HG03064 (cell line): ENCODE results near the gene DPF1.
"Not testable (repeated sequence)": the region's sequence is repeated elsewhere in the genome, so short reads cannot be mapped to it uniquely, and the experiment has no call there.

Experiments used
- ATAC-seq: cut with Tn5 transposase; IDR thresholded peaks from one replicate; pipeline ENCODE4 v1.9.1; 2021; ENCODE audit warnings: low read depth; ENCODE audit not compliant: unreplicated experiment

Gene DPF1

DNA sequence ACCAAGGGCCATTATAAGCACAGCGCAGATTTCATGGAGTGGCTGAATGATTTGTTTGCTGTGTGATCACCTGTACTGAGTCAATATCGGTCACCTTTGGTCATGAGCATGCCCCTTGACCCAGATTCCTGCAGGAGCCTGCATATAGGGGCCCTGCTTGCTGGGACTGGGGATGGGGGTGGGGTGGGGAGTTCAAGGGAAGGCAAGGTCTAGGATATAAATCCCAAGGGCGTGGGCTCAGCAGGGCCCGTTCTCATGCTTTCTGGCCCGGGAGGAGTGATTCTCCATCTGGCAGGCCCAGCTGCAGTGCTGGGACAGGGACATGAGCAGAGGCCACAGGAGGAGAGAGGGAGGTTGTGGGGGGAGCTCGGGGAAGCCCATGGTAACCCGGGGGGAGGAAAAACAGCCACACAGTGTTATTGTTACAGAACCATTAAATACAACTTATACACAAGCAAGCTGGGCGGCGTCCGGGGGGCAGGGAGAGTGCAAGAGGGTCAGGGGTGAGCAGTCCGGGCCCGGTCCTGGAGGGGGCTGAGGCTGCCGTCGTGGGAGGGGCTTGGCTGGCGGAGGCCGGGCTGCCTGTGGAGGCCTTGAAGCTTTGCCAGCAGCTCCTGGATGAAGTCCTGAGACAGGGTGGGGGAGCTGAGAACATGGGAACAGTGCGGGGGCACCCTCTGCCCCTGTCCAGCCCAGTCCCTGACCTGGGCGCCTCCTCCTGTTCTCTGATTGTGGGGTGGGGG, 27.0 kb upstream of the DPF1 start:
- no peak for ATAC-seq

DNA sequence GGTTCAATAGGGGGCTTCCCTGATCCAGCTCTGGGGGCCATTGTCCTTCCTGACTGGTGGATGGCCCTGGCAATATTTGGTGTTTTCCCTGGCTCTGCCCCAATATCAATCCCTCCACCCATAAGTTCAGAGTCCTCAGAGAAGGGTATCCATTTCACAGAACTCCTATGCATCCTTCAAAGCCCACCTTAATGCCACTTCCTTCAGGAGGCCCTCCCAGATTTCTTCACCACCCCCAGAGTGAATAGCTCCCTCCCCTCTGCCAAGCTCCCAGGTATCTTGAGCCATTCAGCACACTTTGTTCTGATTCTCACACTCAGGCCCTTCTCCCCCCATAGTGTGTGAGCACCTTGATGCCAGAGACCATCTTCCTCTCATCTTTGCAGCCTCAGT, 26.4 kb upstream of the DPF1 start:
- ATAC-seq, result no peak

DNA sequence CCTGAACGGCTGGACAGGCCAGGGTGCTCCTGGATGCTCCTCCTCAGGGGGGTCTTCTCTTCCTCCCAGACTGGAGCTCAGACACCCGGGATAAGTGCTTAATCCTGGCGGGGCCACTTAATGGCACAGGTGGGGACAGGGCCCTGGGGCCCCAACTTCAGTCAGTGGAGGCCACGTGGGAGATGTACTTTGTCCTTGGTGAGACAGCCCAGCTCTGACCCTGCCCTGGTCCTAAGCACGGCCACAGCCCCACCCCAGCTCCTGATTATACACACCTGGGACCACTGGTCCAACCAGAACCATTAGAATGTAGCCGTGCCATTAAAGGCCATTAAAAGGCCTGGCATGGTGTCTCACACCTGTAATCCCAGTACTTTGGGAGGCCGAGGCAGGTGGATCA, 24.4 kb upstream of the DPF1 start:
- no peak for ATAC-seq

GRCh38 chr19:38247734-38248268, 23.8 kb upstream of the DPF1 start:
- no peak for ATAC-seq

DNA sequence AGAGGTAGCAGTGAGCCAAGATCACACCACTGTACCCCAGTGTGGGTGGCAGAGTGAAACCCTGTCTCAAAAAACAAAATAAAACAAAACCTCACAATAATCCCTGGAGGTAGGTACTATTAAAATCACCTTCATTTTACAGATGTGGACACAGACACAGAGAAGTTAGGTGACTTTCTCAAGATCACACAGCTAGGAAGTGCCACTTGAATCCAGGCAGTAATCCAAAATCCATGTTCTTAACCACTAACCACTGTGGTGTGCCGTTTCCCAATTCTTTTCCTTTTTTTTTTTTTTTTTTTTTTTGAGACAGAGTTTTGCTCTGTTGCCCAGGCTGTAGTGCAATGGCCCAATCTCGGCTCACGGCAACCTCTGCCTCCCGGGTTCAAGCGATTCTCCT, 23.1 kb upstream of the DPF1 start:
- no peak for ATAC-seq

DNA sequence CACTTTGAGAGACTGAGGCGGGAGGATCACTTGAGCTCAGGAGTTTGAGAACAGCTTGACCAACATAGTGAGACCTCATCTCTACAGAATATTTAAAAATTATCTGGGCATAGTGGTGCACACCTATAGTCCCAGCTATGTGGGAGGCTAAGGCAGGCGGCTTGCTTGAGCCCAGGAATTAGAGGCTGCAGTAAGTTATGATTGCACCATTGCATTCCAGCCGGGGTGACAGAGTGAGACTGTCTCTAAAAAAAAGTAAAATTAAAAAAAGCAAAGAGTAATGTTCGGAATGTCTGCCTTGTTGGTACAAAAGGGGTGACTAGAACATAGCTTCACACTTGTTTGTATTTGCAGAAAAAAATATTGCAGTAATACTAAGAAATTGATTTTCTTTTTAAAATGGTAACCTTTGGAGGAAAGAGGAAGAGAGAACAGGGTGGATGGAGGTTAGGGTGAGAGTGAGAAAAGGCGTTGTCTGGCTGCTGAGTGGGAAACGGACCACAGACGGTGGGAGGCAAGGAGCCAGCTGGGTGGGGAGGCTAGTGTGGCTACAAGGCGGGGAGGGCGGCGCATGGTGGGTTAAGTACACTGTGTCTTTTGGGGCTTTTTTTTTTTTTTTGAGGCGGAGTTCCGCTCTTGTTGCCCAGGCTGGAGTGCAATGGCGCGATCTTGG, 21.9 kb upstream of the DPF1 start:
- ATAC-seq, result no peak

GRCh38 chr19:38243279-38243673, 19.3 kb upstream of the DPF1 start:
- no peak for ATAC-seq

GRCh38 chr19:38239816-38240215, 15.8 kb upstream of the DPF1 start:
- no peak for ATAC-seq

- no peak for ATAC-seq
Measured at GRCh38 chr19:38234615-38235014, 10.6 kb upstream of the DPF1 start.

GRCh38 chr19:38233740-38234251, 9.8 kb upstream of the DPF1 start:
- no peak for ATAC-seq

- no peak for ATAC-seq
Measured at GRCh38 chr19:38231918-38232317, 7.9 kb upstream of the DPF1 start.

DNA sequence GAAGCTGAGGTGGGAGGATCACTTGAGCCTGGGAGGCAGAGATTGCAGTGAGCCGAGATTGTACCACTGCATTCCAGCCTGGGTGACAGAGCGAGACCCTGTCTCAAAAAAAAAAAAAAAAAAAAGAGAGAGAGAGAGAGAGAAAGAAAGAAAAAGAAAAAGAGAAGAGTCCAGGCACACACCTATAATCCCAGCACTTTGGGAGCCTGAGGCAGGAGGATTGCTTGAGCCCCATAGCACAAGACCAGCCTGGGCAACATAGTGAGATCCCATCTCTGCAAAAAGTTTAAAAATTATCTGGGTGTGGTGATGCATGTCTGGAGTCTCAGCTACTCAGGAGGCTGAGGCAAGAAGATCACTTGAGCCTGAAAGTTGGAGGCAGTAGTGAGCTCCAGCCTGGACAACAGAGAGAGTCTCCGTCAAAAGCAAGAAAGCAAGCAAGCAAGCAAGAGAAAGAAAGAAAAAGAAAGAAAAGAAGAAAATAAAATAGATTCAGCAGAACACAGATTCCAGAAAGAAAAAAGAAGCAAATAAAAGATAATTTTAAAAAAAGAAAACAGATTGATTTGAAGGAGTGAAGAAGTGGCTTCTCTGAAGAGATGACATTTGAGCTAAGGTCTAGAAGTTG, 6.6 kb upstream of the DPF1 start:
- ATAC-seq, result not testable (repeated sequence)

- ATAC-seq, result no peak
Measured at GRCh38 chr19:38229585-38230073, 5.6 kb upstream of the DPF1 start.

DNA sequence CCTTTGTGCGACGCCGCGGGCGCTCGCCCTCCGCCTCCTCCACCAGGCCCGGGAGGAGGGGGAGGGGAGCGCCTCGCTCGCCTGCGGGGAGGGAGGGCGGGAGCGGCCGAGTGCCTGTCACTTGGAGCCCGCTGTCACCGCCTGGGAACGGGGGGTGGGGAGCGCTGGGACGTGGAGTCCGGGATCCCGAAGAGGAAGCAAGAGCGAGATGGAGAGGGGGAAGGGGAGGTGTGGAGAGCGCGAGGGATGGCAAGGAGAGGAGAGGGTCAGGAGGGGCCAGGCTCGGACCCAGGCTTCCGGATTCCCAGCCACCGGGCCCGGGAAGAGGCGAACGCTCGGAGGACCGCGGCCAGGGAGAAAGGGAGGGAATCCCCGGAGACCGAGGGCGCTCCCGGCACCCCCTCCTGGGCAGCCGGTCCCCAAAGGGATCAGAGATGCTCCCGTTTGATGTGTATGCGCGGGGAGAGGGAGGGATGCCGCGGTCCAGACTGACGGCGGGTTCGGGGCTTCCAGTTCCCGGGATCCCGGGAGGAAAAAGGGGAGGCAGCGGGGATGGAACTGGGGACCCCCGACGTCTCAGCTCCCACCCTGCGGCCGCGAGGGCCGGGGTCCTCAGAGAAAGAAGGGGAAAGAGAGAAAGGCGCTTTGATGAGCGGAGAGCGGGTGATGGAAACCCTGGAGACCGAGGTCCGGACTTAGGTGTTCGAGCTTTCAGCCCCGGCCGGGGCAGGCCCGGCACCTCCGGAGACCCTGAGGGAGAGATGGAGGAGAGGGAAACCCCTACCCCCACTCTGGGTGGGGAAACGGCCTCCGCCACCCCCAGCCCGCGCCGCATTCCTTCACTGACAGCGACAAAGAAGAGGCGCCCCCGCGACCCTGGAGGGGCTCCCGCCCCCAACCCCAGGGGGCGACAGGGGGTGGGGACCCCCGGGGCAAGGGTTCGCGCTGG, 4.7 kb upstream of the DPF1 start:
- no peak for ATAC-seq

GRCh38 chr19:38228005-38228377, 4.0 kb upstream of the DPF1 start:
- no peak for ATAC-seq

DNA sequence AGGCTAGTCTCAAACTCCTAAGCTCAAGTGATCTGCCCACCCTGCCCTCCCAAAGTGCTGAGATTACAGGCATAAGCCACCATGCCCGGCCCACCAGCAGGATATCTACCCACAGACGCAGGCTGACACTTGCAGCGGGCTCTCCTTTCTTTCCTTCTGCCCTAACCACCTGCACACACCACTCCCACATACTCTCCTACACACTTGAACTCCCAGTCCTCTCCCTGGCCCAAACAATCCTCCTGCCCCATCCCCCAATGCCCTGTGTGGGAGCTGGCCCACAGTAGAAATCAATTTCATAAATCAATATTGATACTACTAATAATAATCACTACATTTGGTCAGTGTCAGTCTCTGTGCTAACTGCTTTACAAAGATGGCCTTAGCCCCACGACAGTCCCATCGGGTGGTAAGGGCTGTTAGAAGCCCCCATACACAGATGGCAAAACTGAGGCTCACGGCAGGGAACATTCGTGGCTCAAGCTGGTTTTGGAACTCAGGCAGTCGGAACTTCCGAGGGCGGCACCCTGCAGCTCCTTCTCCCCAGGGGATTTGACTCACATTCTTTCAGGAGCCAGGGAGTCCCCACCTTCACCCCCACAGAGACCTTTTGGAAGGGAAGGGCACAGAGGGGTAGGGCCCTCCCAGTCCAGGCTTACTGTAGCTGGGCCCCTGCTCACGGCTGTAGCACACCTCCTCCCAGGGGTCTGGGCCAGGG, 3.4 kb upstream of the DPF1 start:
- ATAC-seq, result no peak

DNA sequence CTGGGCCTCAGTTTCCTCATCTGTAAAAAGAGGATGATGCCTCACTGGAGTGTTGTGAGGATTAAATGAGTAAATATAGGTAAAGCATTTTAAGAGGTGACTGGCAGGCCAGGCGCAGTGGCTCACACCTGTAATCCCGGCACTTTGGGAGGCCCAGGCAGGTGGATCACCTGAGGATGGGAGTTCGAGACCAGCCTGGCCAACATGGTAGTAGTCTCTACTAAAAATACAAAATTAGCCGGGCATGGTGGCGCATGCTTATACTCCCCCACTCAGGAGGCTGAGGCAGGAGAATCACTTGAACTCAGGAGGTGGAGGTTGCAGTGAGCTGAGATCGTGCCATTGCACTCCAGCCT, 819 bp upstream of the DPF1 start:
- ATAC-seq, result not testable (repeated sequence)

- no peak for ATAC-seq
Measured at GRCh38 chr19:38223617-38224013, 407 bp downstream of the DPF1 start.

DNA sequence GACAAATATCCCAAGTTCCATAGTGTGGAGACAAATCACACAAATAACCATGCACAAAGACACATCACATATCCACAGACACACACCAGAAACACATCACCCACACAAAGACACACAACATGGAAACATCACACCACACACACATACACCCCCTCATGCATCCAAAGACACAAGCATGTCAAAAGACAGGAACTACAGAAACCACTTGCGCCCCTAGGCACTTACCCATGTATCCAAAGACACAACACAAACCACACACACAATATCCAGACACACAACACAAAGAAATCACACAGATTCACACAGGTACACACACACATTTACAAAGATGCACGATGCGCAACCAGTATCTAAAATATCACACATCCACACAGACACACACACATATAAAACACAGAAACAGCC, 901 bp downstream of the DPF1 start:
- ATAC-seq, result no peak
